ENCODE measurements around the gene CENPH.
A peak's percentile ranks its signal among the peaks of the same experiment; 100 is the strongest.
"Not testable (repeated sequence)": the region's sequence is repeated elsewhere in the genome, so short reads cannot be mapped to it uniquely, and the experiment has no call there.

Gene CENPH

GRCh38 chr5:69211200-69211599, 21.8 kb downstream of the CENPH start:
- DNase-seq = no peak

- DNase-seq = no peak
These were observed 22.6 kb downstream of the CENPH start for GRCh38 chr5:69212022-69212421.

DNA sequence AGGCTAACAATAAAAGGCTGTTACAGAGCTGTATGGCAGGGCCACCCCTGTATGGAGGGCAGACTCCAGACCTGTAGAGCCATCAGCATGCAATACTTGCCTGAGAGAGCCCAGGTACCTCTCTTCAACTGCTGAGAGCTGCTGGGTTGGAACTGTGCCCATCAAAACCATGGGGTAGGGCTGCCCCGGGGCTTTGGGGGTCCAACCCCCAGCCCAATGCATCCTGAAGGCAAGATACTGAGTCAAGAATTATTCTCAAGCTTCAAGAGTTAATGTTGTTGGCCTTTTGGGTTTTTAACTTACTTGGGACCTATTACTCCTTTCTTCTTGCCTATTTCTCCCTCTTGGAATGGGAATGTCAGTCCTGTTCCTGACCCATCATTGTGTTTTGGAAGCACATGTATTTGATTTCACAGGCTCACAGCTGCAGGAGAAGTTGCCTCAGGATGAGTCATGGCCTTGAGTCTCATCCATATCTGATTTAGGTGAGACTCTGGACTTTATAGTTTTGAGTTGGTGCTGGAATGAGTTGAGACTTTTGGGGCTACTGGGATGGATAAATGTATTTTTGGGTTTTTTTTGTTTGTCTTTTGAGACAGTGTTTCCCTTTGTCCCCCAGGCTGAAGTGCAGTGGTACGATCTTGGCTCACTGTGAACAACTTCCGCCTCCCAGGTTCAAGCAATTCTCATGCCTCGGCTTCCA, 24.3 kb downstream of the CENPH start:
- DNase-seq = no peak

- no peak for DNase-seq
These were observed 27.7 kb downstream of the CENPH start for GRCh38 chr5:69217151-69217511.

- peak; percentile 95 for DNase-seq
These were observed 28.5 kb downstream of the CENPH start for GRCh38 chr5:69217548-69218526.

GRCh38 chr5:69219939-69220338, 30.6 kb downstream of the CENPH start:
- DNase-seq = no peak

- DNase-seq = not testable (repeated sequence)
These were observed 31.0 kb downstream of the CENPH start for GRCh38 chr5:69220371-69220770.

- not testable (repeated sequence) for DNase-seq
These were observed 31.4 kb downstream of the CENPH start for GRCh38 chr5:69220833-69221232.

DNA sequence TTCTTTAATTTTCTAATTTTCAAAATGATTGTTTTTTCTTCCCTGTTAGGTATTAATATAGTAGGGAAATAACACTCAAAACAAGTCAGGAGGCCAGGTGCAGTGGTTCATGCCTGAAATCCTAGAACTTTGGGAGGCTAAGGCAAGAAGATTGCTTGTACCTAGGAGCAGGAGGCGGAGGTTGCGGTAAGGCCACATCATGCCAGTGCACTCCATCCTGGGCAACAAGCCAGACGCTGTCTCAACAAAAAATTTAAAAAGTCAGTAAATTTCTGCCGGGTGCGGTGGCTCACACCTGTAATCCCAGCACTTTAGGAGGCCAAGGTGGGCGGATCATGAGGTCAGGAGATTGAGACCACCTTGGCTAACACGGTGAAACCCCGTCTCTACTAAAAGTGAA, 35.1 kb downstream of the CENPH start:
- DNase-seq = no peak

GRCh38 chr5:69225860-69226259, 36.5 kb downstream of the CENPH start:
- no peak for DNase-seq

DNA sequence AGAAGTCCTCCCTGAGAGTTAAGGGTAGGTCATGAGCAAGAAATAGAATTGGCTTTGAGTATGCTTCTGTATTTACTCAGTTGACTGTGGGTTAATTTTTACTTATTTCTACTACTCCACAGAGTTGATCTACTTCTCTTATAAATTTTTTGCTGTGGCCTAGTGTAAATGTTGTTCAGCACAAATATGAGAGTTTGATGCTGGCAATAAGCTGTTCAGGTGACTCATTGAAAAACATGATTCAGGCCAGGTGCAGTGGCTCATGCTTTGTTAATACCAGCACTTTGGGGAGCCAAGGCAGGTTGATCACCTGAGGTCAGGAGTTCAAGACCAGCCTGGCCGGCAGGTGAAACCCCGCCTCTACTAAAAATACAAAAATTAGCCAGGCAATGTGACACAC, 40.8 kb downstream of the CENPH start:
- no peak for DNase-seq

DNA sequence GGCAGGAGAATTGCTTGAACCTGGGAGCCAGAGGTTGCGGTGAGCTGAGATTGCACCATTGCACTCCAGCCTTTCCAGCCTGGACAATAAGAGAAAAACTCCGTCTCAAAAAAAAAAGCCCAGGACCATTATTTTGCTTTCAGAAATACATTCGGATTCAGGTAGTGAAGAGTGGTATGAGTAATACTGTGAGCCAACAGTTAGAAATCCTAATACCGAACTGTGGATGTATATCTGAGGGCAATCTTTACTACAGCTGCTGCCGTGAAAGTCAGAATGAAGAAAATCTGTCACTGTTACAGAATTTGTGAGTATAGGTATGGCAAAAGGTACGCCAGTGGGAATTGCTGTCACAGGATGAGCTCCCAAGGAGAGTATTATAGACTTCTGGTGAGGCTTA, 41.9 kb downstream of the CENPH start:
- DNase-seq = no peak

GRCh38 chr5:69231851-69232250, 42.5 kb downstream of the CENPH start:
- DNase-seq = no peak

DNA sequence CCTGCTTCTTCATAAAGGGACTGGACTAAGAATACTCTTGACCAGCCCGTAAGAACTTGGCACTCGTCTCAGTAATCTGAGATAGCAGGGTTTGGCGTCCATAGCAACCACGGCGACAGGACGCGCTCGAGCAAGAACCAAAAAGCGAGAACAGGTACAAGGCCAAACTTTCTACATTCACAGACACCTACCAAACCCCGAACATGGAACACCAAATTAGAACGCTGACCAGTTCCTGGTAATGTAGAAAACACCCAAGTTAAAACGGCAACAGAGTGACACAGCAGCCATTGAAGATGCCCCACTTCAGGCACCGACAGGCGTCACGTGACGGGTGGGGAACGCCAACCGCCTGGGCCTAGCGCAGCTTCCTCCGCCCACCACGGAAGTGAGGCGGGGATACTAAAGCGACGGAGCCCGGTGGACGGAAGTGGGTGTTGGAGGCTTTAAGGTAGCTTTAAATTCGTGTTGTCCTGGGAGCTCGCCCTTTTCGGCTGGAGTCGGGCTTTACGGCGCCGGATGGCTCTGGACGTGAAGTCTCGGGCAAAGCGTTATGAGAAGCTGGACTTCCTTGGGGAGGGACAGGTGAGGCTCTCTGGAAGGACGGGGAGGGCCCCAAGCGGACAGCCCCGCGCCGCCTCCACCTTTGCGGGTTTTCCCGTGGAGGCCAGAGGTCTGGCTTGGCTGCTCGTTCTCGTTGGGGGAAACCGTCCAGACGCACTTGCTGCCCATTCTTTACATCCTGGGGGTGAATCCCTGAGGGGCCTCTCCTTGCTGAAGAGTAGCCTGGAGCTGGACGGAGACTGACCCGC, 45.3 kb downstream of the CENPH start, which contains the start of gene CDK7:
Gene CDK7 (plus strand): TSS at position 430 of the 812 bp plus-strand sequence. CDS start 90 bp downstream, at position 520.
- DNase-seq = peak; percentile 95

DNA sequence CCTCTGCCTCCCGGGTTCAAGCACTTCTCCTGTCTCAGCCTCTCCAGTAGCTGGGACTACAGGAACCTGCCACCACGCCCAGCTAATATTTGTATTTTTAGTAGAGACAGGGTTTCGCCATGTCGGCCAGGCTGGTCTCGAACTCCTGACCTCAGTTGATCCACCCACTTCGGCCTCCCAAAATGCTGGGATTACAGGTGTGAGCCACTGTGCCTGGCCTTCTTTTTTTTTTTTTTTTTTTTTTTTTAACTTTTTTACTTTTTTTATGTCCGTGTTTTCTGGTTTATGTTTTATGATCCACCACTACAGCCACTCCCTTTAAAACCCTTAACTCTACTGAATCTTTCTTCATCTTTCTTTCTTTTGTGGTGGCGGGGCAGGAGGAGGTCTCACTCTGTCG, 47.4 kb downstream of the CENPH start:
- DNase-seq = not testable (repeated sequence)

DNA sequence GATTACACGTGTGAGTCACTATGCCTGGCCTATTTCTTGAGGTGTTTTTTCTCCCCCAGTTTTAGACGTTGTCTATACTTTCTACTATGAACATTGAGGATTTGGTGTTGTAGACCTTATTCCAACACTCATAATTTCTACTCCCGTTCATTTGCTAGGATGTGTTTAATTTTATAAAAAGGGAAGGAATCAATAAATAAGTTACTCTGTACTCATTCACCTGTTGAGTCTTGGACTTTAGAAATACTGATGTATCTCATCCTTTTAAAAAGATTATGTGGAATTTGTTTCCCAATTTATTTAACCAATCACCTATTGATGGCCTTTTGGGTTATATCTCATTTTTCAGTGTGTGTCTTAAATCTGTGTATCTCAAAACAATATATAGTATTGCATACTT, 48.5 kb downstream of the CENPH start:
- DNase-seq = no peak

DNA sequence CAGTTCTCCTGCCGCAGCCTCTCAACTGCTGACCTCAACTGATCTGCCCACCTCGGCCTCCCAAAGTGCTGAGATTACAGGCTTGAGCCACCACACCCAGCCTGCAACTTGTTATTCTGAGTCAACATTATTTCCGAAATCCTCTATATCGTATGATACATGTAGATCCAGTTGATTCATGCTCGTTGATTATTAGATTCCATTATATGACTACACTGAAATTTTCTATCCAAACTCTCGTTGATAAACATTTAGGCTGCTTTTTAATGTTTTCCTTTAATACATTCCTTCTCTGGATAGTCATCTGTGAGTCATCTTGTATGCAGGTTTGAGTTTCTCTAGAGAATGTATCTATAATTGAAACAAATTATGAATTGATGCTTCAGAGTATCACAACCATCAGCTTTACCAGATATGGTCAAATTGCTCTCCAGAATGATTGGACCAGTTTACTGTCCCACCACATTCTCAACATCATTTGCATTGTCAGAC, 49.4 kb downstream of the CENPH start:
- DNase-seq = no peak

DNA sequence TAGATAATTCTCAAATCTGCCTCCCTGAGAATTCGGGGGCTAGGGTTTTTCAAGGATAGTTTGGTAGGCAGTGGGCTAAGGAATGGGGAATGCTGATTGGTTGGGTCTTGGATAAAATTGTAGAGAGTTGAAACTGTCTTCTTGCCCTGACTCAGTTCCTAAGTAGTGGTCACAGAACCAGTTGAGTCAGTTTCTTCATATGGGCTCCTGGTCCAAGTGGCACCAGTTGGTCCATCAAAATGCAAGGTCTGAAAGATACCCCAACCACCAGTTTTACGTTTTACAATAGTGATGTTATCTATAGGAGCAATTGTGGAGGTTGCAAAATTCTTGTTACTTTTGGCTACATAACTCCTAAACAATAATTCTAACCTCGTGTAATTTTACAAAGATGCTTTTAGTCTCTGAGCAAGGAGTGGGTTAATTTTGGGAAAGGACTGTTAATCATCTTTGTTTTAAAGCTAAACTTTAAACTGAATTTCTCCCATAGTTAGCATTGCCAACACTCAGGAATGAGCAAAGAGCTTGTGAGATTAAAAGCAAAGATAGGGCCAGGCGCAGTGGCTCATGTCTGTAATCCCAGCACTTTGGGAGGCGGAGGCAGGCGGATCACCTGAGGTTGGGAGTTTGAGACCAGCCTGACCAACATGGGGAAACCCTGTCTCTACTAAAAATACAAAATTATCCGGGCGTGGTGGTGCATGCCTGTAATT, 53.0 kb downstream of the CENPH start:
- no peak for DNase-seq

- no peak for DNase-seq
These were observed 55.6 kb downstream of the CENPH start for GRCh38 chr5:69245031-69245430.

DNA sequence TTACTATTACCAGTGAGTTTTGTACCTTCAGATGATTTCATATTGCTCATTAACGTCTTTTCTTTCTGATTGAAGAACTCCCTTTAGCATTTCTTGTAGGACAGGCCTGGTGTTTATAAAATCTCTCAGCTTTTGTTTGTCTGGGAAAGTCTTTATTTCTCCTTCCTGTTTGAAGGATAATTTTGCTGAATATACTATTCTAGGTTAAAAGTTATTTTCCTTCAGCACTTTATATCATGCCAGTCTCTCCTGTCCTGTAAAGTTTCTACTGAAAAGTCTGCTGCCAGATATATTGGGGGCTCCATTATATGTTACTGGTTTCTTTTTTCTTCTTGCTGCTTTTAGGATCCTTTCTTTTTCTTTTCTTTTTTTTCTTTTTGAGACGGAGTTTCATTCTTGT, 58.6 kb downstream of the CENPH start:
- no peak for DNase-seq

DNA sequence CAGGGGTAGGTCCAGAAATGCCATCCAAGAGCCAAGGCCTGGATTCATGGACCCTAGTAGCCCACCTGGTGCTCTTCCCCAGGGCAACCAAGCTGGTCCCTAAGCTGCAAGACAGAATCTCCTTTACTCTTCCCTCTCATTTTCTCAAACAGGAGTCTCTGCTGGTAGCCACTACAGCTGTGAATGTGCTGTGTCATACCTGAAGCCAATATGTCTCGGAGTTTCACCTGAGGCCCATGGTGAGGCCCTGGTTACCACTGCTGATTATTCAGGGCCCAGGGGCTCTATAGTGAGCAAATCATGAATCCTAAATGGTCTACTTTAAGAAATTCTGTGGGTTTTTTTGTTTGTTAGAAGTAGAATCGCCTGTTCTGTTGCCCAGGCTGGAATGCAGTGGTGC, 61.2 kb downstream of the CENPH start:
- no peak for DNase-seq

DNA sequence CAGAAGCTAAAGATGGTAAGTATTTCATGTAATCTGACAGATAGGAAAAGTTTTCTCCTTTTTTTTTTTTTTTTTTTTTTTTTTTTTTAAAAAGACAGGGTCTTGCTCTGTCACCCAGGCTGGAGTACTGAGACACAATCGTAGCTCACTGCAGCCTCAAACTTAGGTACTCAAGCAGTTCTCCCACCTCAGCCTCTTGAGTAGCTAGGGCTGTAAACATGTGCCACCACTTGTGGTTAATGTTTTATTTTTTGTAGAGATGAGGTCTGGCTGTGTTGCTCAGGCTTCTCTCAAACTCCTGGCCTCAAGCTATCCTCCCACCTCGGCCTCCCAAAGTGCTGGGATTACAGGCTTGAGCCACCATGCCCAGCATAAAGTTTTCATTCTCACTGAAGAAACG, 63.1 kb downstream of the CENPH start:
- DNase-seq = no peak

Data from retina (tissue), 1 donor.